ENCODE data around the gene C4orf50.

Gene C4orf50

GRCh38 chr4:5893004-5893580, 125.1 kb downstream of the C4orf50 start, which contains the start of gene CRMP1:
TSS of gene CRMP1 (minus strand) at chr4:5893086. CDS start at chr4:5892969, 117 bp downstream.
- TF ChIP-seq EZH2 (optimal IDR thresholded peaks at IDR 0.05; ENCODE audit: low read depth, low read length), result no peak
- no peak for TF ChIP-seq EZH2phosphoT487 (IDR thresholded peaks at IDR 0.05; ENCODE audit: low read length)
- no peak for TF ChIP-seq CTCF (IDR thresholded peaks at IDR 0.05; ENCODE audit: low read length)
- no peaks in the 10 kb centered on the region for H3K9me3 ChIP-seq (replicated peaks; ENCODE audit: insufficient read depth, low read length)
- no peaks in the 10 kb centered on the region for H3K4me1 ChIP-seq (ENCODE audit: low read length)
- H3K27ac ChIP-seq (ENCODE audit: low read length), result no peak within 1 kb of the TSS
- H3K36me3 ChIP-seq (replicated peaks; ENCODE audit: insufficient read depth, low read length), result no peaks in the 10 kb centered on the region
- H3K9me2 ChIP-seq (replicated peaks; ENCODE audit: insufficient read depth, low read length), result no peaks in the 10 kb centered on the region; the same call in 1 of the 2 replicates
- no peak within 1 kb of the TSS for H3K9ac ChIP-seq (ENCODE audit: low read length)
- H3K27me3 ChIP-seq (replicated peaks; ENCODE audit: insufficient read depth, low read length), result peaks cover 42% of the 10 kb centered on the region
- no peak for DNase-seq
- H4K20me1 ChIP-seq (ENCODE audit: insufficient read depth, low read length), result no peaks in the 10 kb centered on the region
- no peak within 1 kb of the TSS for H2AFZ ChIP-seq (ENCODE audit: low read length)
- H3K79me2 ChIP-seq (ENCODE audit: low read length), result no peaks in the 10 kb centered on the region
- H3K4me2 ChIP-seq (ENCODE audit: low read depth, low read length), result no peak within 1 kb of the TSS
- H3K4me3 ChIP-seq (ENCODE audit: low read length), result no peak within 1 kb of the TSS
- no peaks in the 10 kb centered on the region for H3F3A ChIP-seq (ENCODE audit: insufficient read depth, low read length)

GRCh38 chr4:5892323-5893003, 125.8 kb downstream of the C4orf50 start:
- Histone ChIP-seq H3F3A (ENCODE audit: insufficient read depth, low read length) (no peaks in the 10 kb centered on the region), H3K9me3 (replicated peaks; ENCODE audit: insufficient read depth, low read length) (no peaks in the 10 kb centered on the region), H3K79me2 (ENCODE audit: low read length) (no peaks in the 10 kb centered on the region), H3K9me2 (replicated peaks; ENCODE audit: insufficient read depth, low read length) (no peaks in the 10 kb centered on the region; the same call in 1 of the 2 replicates), H3K4me1 (ENCODE audit: low read length) (no peaks in the 10 kb centered on the region), H3K36me3 (replicated peaks; ENCODE audit: insufficient read depth, low read length) (no peaks in the 10 kb centered on the region), H3K4me2 (ENCODE audit: low read depth, low read length) (no peak overlapping the region), H3K27ac (ENCODE audit: low read length) (no peak overlapping the region), H2AFZ (ENCODE audit: low read length) (no peak overlapping the region), H3K9ac (ENCODE audit: low read length) (no peak overlapping the region), H3K4me3 (ENCODE audit: low read length) (no peak overlapping the region), H3K27me3 (replicated peaks; ENCODE audit: insufficient read depth, low read length) (peaks cover 35% of the 10 kb centered on the region), H4K20me1 (ENCODE audit: insufficient read depth, low read length) (no peaks in the 10 kb centered on the region)
- TF ChIP-seq CTCF (IDR thresholded peaks at IDR 0.05; ENCODE audit: low read length) (no peak), EZH2phosphoT487 (IDR thresholded peaks at IDR 0.05; ENCODE audit: low read length) (no peak), EZH2 (optimal IDR thresholded peaks at IDR 0.05; ENCODE audit: low read depth, low read length) (no peak)
- no peak for DNase-seq

GRCh38 chr4:5891563-5892322, 126.5 kb downstream of the C4orf50 start:
- H3K9ac ChIP-seq (ENCODE audit: low read length), result no peak overlapping the region
- H3K4me1 ChIP-seq (ENCODE audit: low read length), result no peaks in the 10 kb centered on the region
- no peaks in the 10 kb centered on the region for H3K79me2 ChIP-seq (ENCODE audit: low read length)
- H3K9me2 ChIP-seq (replicated peaks; ENCODE audit: insufficient read depth, low read length), result no peaks in the 10 kb centered on the region
- DNase-seq, result no peak
- no peak overlapping the region for H2AFZ ChIP-seq (ENCODE audit: low read length)
- H4K20me1 ChIP-seq (ENCODE audit: insufficient read depth, low read length), result no peaks in the 10 kb centered on the region
- no peaks in the 10 kb centered on the region for H3F3A ChIP-seq (ENCODE audit: insufficient read depth, low read length)
- H3K36me3 ChIP-seq (replicated peaks; ENCODE audit: insufficient read depth, low read length), result no peaks in the 10 kb centered on the region
- peaks cover 30% of the 10 kb centered on the region for H3K27me3 ChIP-seq (replicated peaks; ENCODE audit: insufficient read depth, low read length)
- H3K4me2 ChIP-seq (ENCODE audit: low read depth, low read length), result no peak overlapping the region
- H3K9me3 ChIP-seq (replicated peaks; ENCODE audit: insufficient read depth, low read length), result no peaks in the 10 kb centered on the region
- TF ChIP-seq CTCF (IDR thresholded peaks at IDR 0.05; ENCODE audit: low read length) (no peak), EZH2phosphoT487 (IDR thresholded peaks at IDR 0.05; ENCODE audit: low read length) (no peak), EZH2 (optimal IDR thresholded peaks at IDR 0.05; ENCODE audit: low read depth, low read length) (no peak)
- no peak overlapping the region for H3K27ac ChIP-seq (ENCODE audit: low read length)
- no peak overlapping the region for H3K4me3 ChIP-seq (ENCODE audit: low read length)
